GM18867 (cell line): ENCODE results near the gene ZNF423.
"Not testable (repeated sequence)": the region's sequence is repeated elsewhere in the genome, so short reads cannot be mapped to it uniquely, and the experiment has no call there.

Source experiments
- ATAC-seq: cut with Tn5 transposase; IDR thresholded peaks from one replicate; pipeline ENCODE4 v1.9.1; 2021; ENCODE audit warnings: mild to moderate bottlenecking, moderate library complexity; ENCODE audit not compliant: unreplicated experiment

ZNF423 gene

GRCh38 chr16:49523435-49524159 is 332.3 kb downstream of the ZNF423 start:
- no peak for ATAC-seq

- no peak for ATAC-seq
Observed at GRCh38 chr16:49521734-49522325, 334.1 kb downstream of the ZNF423 start.

DNA sequence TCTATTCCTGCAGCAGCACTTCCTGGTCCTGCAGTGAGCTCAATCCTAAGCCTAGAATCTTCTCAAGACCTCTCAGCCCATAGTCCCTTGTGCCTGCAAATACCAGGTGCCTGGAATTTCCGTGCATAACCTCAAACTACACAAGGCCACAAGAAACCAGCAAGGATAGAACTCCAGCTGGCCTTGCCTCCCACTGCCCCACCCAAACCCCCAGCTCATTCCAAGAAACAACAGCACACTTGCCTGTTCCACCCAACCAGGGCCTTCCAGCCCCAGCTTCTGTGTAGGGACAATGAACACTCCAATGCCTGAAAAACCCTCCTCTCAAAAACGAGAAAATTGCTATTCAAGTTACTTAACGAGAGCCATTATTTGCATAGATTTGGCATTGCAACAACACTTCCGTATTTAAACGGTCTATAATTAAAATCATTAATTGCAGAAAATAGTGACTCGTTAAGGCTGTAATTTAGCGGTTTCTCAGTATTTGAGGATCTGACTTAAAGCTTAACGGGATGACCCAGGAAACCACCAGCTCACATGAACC is 335.3 kb downstream of the ZNF423 start:
- no peak for ATAC-seq

GRCh38 chr16:49519741-49520140 is 336.2 kb downstream of the ZNF423 start:
- no peak for ATAC-seq

DNA sequence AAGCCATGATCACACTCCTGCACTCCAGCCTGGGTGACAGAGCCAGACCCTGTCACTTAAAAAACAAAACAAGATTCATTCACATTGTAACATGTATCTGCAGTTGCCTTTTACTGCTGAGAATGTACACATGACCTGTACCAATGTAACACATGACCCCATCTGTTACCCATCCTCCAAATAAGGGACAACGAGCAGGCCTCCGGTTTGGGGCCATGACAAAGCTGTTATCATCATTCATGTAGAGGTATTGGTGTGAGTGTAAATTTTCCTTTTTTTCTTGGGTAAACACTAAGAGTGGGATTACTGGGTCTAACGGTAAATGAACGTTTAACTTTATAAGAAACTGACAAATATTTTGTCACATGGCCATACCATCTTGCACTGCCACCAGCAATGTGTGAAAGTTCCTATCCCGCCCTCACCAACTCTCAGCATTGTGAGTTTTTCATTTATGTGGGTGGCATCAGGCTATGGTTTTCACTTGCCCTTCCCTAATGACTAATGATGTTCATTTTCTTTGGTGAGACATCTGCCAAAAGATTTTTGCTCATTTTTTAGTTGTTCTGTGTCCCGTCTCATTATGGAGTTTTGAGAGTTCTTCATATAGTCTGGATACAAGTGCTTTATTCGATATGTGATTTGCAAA is 336.8 kb downstream of the ZNF423 start:
- ATAC-seq: no peak

DNA sequence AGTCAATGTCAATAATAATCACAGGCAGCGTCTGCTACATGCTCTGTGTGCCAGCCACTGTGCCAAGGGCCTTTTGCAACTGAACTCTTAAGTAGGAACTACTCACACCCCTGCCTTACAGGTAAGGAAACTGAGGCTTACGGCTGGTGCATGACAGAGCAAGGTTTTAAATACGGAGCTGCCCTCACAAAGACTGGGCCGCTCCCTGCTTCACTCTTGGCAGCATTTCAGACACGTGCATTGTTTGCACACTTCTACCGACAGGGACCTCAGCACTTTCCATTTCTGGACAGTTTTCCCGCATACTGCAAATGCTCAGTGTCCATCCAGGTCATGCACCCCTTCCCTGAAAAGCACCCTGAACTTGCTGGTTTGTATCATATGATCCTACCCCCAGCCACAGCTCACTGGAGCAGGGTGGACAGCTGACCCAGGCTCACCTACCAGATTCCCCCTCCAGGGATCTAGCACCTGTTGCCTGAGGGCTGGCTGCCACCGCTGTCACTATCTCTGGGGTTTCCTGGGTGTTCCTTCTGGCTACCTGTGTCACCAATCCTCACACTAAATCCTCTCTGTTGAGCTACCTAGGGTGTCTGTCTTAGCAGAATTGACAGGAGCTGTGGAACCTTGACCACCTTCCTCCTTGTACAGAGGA is 339.4 kb downstream of the ZNF423 start:
- ATAC-seq: no peak

- no peak for ATAC-seq
Observed at GRCh38 chr16:49515861-49516260, 340.1 kb downstream of the ZNF423 start.

DNA sequence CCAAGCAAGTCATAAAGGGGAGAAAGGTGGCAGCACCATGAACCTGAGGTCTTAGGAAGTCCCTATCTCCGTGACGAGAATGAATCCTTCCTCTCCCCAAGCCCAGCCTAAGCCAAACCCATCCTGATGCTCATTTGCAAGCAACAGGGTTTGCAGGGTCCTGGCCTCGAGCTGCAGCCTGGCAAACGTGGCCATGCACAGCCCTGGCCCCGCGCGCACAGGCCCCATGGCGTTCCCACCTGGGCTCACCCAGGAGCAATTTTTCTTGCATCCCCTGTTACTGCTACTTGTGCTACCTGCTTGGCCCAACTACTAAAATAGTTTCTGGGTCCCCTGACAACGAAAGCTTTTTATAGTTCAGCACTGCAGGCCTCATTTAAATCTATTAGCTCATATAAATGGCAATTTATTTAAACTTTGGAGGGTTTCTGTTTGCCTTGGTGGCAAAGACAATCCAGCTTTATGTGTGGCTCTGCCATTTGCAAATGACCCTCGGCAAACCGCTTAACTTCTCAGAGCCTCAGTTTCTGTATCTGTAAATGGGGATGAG is 340.8 kb downstream of the ZNF423 start:
- no peak for ATAC-seq

GRCh38 chr16:49514073-49514980 is 341.6 kb downstream of the ZNF423 start:
- no peak for ATAC-seq

- no peak for ATAC-seq
Observed at GRCh38 chr16:49513040-49513439, 342.9 kb downstream of the ZNF423 start.

DNA sequence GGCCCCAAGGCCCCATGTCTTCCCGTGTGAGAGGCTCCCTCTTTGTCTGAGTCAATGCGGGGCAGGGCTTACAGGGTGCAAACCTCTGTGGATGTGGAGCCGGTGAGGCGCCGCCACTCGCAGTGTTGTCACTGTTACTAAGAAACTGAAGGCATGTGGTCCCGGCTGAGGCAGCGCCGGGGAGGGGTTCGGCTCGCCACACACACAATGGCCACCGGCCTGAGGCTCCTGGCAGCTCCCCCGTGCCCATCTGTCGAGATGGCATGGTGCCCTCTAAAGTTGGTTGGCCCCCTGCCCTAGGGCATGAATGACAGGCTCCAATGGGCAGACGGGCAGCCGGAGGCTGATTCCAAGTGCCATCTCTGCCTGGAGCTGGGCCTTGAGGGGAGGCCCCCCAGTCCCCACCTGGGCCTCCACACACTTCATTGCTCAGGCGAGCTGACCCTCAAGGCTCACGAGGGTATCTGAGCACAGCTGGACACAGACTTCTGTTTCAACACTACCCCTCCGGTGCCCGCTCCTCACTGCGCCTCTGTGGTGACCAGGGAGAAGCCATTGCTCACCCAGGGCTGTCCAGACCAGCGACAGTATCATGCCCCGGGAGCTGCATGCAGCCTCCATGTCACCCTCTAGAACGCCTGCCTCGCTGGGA is 345.1 kb downstream of the ZNF423 start:
- no peak for ATAC-seq

GRCh38 chr16:49510141-49510540 is 345.8 kb downstream of the ZNF423 start:
- no peak for ATAC-seq

- ATAC-seq: not testable (repeated sequence)
Observed at GRCh38 chr16:49506058-49507013, 349.6 kb downstream of the ZNF423 start.

- no peak for ATAC-seq
Observed at GRCh38 chr16:49505556-49505955, 350.4 kb downstream of the ZNF423 start.

GRCh38 chr16:49504626-49505025 is 351.3 kb downstream of the ZNF423 start:
- ATAC-seq: no peak

DNA sequence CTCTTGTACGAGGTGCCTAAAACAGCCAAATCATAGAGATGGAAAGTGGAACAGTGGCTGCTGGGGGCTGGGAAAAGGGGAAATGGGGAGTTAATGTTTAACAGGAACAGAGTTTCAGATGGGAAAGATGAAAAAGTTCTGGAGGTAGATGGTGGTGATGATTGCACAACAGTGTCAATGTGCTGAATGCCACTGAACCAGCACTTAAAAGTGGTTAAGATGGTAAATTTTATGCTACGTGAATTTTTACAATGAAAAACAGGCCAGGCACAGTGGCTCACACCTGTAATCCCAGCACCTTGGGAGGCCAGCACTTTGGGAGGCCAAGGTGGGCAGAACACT is 351.9 kb downstream of the ZNF423 start:
- ATAC-seq: no peak

GRCh38 chr16:49503256-49504022 is 352.5 kb downstream of the ZNF423 start:
- peak; percentile 71 for ATAC-seq
